Right atrium auricular region (tissue), 2 donors: ENCODE data around the gene SLC39A5. TPM values are rescaled to one million over a fixed set of nuclear protein-coding genes. Genes with fewer than 3 reads are reported as not detected.
"Not testable (repeated sequence)": the region's sequence is repeated elsewhere in the genome, so short reads cannot be mapped to it uniquely, and the experiment has no call there.

Source experiments
- DNase-seq: peaks from one replicate; pipeline ENCODE4 v3.0.0-alpha.2; 2019; ENCODE audit warnings: low spot score
- H3K27ac ChIP-seq, 2 donors: fragments of 200-600 bp; sonication (generic); 1 replicate in 1 of 2; 2 replicates in 1 of 2; pipeline ENCODE4 v1.5.1; 2016 to 2019
- H3K27me3 ChIP-seq, 2 donors: fragments of 200-600 bp; sonication (generic); one replicate each; pipeline versions ENCODE4 v1.5.1 to v1.6.0; 2017 to 2019
- H3K36me3 ChIP-seq: fragments of 200-600 bp; sonication (generic); one replicate; pipeline ENCODE4 v1.5.1; 2016
- H3K4me1 ChIP-seq, 2 donors: fragments of 200-600 bp; sonication (generic); one replicate each; pipeline versions ENCODE4 v1.5.1 to v1.6.0; 2017 to 2019
- H3K4me3 ChIP-seq, 2 donors: fragments of 200-600 bp; sonication (generic); 1 replicate in 1 of 2; 2 replicates in 1 of 2; pipeline ENCODE4 v1.5.1; 2017 to 2019; ENCODE audit warnings: mild to moderate bottlenecking in 1 of 2, moderate library complexity in 1 of 2
- H3K9me3 ChIP-seq, 2 donors: fragments of 200-600 bp; sonication (generic); one replicate each; pipeline ENCODE4 v1.5.1; 2019
- total RNA-seq, 2 donors: library from RNA; depleted of rRNA; stranded (reverse); fragments of >200 nt; gene quantifications; one replicate each; pipeline ENCODE4 v1.1.0, GENCODE V29; 2016
- TF ChIP-seq, protein P1 (sequence below), 2 donors: fragments of 200-600 bp; sonication (generic); IDR thresholded peaks; one replicate each; pipeline ENCODE4 v1.5.1; 2019; ENCODE audit warnings: antibody characterized with exemption in 2 of 2

SLC39A5 gene
- total RNA-seq, 2 donors from 2014 or later = not detected

- peak; percentile 92 for DNase-seq
- H3K4me1 ChIP-seq = peaks cover 0 to 37% of the 10 kb centered on the region in 2 donors
- peaks cover 5% of the 10 kb centered on the region for H3K36me3 ChIP-seq
- TF ChIP-seq, protein P1, sequence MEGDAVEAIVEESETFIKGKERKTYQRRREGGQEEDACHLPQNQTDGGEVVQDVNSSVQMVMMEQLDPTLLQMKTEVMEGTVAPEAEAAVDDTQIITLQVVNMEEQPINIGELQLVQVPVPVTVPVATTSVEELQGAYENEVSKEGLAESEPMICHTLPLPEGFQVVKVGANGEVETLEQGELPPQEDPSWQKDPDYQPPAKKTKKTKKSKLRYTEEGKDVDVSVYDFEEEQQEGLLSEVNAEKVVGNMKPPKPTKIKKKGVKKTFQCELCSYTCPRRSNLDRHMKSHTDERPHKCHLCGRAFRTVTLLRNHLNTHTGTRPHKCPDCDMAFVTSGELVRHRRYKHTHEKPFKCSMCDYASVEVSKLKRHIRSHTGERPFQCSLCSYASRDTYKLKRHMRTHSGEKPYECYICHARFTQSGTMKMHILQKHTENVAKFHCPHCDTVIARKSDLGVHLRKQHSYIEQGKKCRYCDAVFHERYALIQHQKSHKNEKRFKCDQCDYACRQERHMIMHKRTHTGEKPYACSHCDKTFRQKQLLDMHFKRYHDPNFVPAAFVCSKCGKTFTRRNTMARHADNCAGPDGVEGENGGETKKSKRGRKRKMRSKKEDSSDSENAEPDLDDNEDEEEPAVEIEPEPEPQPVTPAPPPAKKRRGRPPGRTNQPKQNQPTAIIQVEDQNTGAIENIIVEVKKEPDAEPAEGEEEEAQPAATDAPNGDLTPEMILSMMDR (IDR thresholded peaks at IDR 0.05) = peak; percentile 25 to 77
- peak within 1 kb of the TSS; percentile 57 to 67 for H3K4me3 ChIP-seq
- H3K9me3 ChIP-seq = no peaks in the 10 kb centered on the region
- H3K27me3 ChIP-seq = no peaks in the 10 kb centered on the region
- peak within 1 kb of the TSS; percentile 94 to 95 for H3K27ac ChIP-seq
Measured at GRCh38 chr12:56266693-56267442, 37.0 kb downstream of the SLC39A5 start, which contains the start of gene COQ10A. TSS of gene COQ10A (plus strand) at chr12:56266942. CDS start at chr12:56267119, 177 bp downstream.

DNA sequence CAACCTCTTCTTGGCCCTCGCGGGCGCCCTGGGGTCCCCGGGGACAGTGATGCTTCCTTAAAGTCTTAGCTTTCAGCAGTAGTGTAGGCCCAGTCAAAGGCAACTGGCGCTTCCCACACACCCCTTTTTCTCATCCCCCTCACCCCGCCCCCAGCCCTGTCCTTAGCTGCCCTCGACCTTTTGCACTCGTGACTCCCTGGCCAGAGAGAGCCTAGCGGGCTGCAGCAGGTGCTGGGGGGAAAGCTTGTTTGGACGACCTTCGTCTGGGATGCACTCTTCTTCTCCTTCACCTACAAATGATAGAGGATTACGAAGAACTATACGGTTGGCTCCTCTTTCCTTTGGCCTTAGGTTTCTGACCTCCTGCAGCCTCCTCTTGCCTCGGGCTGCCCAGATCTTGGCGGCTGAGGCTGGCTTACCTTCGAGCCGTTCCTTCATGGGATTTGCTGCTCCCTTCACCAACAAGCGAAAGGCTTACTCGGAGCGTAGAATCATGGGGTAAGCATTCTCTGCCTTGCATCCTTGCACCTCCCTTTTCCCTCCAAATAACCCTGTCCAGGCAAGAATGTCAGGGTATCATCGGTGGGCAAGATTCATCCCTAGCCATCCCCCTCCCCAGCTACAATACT lies 37.7 kb downstream of the SLC39A5 start:
- peaks cover 0 to 37% of the 10 kb centered on the region in 2 donors for H3K4me1 ChIP-seq
- no peaks in the 10 kb centered on the region for H3K9me3 ChIP-seq
- peak overlapping the region; percentile 94 to 95 for H3K27ac ChIP-seq
- TF ChIP-seq, protein P1 (IDR thresholded peaks at IDR 0.05) = no peak
- peak overlapping the region; percentile 57 to 67 for H3K4me3 ChIP-seq
- H3K36me3 ChIP-seq = peaks cover 12% of the 10 kb centered on the region
- no peak for DNase-seq
- no peaks in the 10 kb centered on the region for H3K27me3 ChIP-seq

GRCh38 chr12:56271031-56271430 lies 41.2 kb downstream of the SLC39A5 start:
- Histone ChIP-seq H3K27ac (peak overlapping the region; percentile 79 to 94), H3K4me3 (no peak overlapping the region)

GRCh38 chr12:56272468-56272867 lies 42.6 kb downstream of the SLC39A5 start:
- Histone ChIP-seq H3K4me1 (peaks cover 0 to 26% of the 10 kb centered on the region in 2 donors), H3K36me3 (peaks cover 59% of the 10 kb centered on the region), H3K27ac (peak overlapping the region; percentile 79)
- not testable (repeated sequence) for DNase-seq, H3K4me3 ChIP-seq, H3K27me3 ChIP-seq, H3K9me3 ChIP-seq

More at GRCh38 chr12:56271031-56271430, 41.2 kb downstream of the SLC39A5 start:
- DNase-seq = no peak
- Histone ChIP-seq H3K27me3 (no peaks in the 10 kb centered on the region), H3K4me1 (peaks cover 0 to 32% of the 10 kb centered on the region in 2 donors), H3K9me3 (no peaks in the 10 kb centered on the region), H3K36me3 (peaks cover 47% of the 10 kb centered on the region)
- TF ChIP-seq, protein P1 (IDR thresholded peaks at IDR 0.05) = peak in 1 of 2 donors; percentile 54

DNA sequence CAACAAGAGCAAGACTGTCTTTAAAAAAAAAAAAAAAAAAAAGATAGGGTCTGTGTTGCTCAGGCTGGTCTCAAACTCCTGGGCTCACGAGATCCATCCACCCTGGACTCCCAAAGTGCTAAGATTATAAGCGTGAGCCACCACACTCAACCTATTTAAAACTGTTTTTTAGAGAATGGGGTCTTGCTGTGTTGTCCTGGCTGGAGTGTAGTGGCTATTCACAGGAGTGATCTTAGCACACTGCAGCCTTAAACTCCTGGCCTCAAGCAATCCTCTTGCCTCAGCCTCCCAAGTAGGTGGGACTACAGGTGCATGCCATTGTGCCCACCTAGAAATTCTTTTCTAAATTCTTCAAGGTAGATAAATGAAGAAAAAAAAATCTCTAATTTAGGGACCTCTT lies 44.4 kb downstream of the SLC39A5 start:
- peaks cover 77% of the 10 kb centered on the region for H3K36me3 ChIP-seq
- H3K4me1 ChIP-seq = peaks cover 0 to 13% of the 10 kb centered on the region in 2 donors
- TF ChIP-seq, protein P1 (IDR thresholded peaks at IDR 0.05) = no peak
- no peak for DNase-seq
- no peaks in the 10 kb centered on the region for H3K9me3 ChIP-seq
- H3K27ac ChIP-seq = no peak overlapping the region
- no peak overlapping the region for H3K4me3 ChIP-seq
- no peaks in the 10 kb centered on the region for H3K27me3 ChIP-seq

DNA sequence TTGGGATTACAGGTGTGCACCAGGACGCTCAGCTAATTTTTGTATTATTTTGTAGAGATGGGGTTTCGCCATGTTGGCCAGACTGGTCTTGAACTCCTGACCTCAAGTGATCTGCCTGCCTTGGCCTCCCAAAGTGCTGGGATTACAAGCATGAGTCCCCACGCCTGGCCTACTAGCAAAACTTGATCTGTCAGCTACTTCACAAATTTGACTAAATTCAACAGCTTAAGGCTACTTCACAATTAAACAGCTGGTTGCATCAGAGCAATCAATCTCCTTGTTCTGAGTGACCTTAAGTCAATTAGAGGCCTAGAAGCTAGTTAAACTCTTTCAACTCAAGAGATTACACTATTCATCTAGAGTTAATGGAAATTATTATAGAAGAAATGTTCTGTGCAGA lies 49.1 kb downstream of the SLC39A5 start:
- Histone ChIP-seq H3K36me3 (peaks cover 96% of the 10 kb centered on the region), H3K4me1 (no peaks in the 10 kb centered on the region), H3K4me3 (no peak overlapping the region), H3K27ac (no peak overlapping the region), H3K27me3 (no peaks in the 10 kb centered on the region), H3K9me3 (no peaks in the 10 kb centered on the region)
- no peak for DNase-seq
- TF ChIP-seq, protein P1 (IDR thresholded peaks at IDR 0.05) = no peak
